ENCODE measurements around the gene TEK. TPM values are rescaled to one million over a fixed set of nuclear protein-coding genes. Genes with fewer than 3 reads are reported as not detected.

TEK gene
- total and polyA plus RNA-seq, 10 of the 15 experiments (the other 5 are each of a cell fraction or from before 2014, with no cell fraction given) = not detected

DNA sequence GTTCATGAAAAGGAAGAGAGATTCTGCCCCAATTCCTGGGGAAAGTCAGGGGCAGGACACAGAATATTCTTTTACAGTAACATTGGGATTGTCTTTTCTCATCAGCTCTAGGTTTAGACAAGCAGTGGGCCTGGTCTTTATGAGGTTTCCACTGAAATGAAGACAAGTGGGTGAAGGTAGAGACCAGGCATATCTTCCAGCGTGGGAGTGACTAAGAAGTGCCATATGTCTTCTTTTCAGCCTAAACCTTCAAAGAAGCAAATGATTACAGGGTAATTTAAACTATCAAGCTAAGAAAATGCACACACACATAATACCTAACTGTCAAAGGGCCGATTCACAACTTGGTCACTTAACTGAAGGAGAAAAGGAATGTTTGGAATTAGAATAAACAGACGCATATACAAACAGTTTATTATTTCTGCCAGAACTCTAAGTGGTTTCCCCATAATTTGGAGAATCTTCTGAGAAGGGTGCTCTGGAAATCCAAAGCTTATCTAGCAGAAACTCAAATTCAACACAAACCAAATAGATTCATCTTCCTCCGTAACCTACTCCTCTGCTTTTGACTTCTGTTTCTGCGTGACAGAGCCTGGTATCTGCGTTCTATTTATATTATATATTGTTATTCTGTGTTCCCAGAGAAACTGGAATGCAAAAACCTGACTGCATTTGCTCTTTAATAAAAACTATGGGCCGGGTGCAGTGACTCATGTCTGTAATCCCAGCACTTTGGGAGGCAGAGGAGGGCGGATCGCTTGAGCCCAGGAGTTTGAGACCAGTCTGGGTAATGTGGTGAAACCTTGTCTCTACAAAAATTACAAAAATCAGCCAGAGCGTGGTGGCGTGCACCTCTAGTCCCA, 22.0 kb upstream of the TEK start (continued):
- TF ChIP-seq, protein P1, sequence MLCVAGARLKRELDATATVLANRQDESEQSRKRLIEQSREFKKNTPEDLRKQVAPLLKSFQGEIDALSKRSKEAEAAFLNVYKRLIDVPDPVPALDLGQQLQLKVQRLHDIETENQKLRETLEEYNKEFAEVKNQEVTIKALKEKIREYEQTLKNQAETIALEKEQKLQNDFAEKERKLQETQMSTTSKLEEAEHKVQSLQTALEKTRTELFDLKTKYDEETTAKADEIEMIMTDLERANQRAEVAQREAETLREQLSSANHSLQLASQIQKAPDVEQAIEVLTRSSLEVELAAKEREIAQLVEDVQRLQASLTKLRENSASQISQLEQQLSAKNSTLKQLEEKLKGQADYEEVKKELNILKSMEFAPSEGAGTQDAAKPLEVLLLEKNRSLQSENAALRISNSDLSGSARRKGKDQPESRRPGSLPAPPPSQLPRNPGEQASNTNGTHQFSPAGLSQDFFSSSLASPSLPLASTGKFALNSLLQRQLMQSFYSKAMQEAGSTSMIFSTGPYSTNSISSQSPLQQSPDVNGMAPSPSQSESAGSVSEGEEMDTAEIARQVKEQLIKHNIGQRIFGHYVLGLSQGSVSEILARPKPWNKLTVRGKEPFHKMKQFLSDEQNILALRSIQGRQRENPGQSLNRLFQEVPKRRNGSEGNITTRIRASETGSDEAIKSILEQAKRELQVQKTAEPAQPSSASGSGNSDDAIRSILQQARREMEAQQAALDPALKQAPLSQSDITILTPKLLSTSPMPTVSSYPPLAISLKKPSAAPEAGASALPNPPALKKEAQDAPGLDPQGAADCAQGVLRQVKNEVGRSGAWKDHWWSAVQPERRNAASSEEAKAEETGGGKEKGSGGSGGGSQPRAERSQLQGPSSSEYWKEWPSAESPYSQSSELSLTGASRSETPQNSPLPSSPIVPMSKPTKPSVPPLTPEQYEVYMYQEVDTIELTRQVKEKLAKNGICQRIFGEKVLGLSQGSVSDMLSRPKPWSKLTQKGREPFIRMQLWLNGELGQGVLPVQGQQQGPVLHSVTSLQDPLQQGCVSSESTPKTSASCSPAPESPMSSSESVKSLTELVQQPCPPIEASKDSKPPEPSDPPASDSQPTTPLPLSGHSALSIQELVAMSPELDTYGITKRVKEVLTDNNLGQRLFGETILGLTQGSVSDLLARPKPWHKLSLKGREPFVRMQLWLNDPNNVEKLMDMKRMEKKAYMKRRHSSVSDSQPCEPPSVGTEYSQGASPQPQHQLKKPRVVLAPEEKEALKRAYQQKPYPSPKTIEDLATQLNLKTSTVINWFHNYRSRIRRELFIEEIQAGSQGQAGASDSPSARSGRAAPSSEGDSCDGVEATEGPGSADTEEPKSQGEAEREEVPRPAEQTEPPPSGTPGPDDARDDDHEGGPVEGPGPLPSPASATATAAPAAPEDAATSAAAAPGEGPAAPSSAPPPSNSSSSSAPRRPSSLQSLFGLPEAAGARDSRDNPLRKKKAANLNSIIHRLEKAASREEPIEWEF (IDR thresholded peaks at IDR 0.05; ENCODE audit: insufficient replicate concordance, low read depth, low read length) = no peak
- no peak for TF ChIP-seq IKZF1 (conservative IDR thresholded peaks at IDR 0.05)

DNA sequence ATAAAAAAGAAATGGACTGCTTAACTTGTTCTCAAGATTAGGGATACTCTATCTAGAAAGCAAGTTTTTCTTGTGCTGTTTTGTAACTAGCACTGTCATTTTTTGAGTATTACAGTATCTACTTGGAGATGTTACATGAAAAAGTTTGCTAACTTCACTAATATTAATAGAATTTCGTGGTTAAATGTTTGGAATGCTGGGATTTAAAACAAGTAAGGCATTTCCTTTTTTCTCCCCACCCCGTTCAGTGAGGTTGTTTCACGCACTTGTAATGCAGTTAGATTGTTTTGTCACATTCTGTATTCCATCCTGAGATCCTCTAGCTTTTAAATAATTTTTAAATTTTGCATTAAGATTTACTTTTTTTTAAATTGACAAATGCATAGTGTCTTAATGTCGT, 20.0 kb upstream of the TEK start:
- FAIRE-seq (no peak), DNase-seq (ENCODE audit: low read depth, low spot score) (no peak), ATAC-seq (no peak)
- Histone ChIP-seq H3K9ac (ENCODE audit: control insufficient read depth, insufficient read depth, low read length) (no peak overlapping the region), H3K36me3 (ENCODE audit: control insufficient read depth in 2 of 2, insufficient read depth in 2 of 2, low read length in 1 of 2) (no peaks in the 10 kb centered on the region), H3K4me1 (ENCODE audit: control insufficient read depth, insufficient read depth, low read length) (no peaks in the 10 kb centered on the region), H2AFZ (ENCODE audit: control insufficient read depth, low read depth, low read length) (no peak overlapping the region), H3K27ac (ENCODE audit: control insufficient read depth, insufficient read depth) (no peak overlapping the region), H4K20me1 (ENCODE audit: control insufficient read depth, insufficient read depth) (no peaks in the 10 kb centered on the region), H3K9me3 (replicated peaks; ENCODE audit: control insufficient read depth, insufficient read depth, low read length) (no peaks in the 10 kb centered on the region), H3K4me3 (no peak overlapping the region), H3K4me2 (ENCODE audit: control insufficient read depth, insufficient read depth) (no peak overlapping the region), H3K79me2 (ENCODE audit: control insufficient read depth, insufficient read depth, low read length) (no peaks in the 10 kb centered on the region), H3K27me3 (replicated peaks in 1 of 2; ENCODE audit: control insufficient read depth in 2 of 2, insufficient read depth in 2 of 2, low read length in 1 of 2) (no peaks in the 10 kb centered on the region)
- intact Hi-C loops (cut with micrococcal nuclease; ENCODE audit: unreplicated experiment) = no loop called here
- RAD21 ChIA-PET (ENCODE audit: unreplicated experiment) = no interaction called here
- 22% methylated on average over 4 of the region's 4 CpGs for WGBS (ENCODE audit: insufficient coverage, insufficient replicate concordance, low lambda C conversion rate, missing lambda C conversion rate)
- no peak for TF ChIP-seq SPI1 (IDR thresholded peaks at IDR 0.05; ENCODE audit: borderline replicate concordance, insufficient read depth, low read depth, low read length)
- TF ChIP-seq, protein P2, sequence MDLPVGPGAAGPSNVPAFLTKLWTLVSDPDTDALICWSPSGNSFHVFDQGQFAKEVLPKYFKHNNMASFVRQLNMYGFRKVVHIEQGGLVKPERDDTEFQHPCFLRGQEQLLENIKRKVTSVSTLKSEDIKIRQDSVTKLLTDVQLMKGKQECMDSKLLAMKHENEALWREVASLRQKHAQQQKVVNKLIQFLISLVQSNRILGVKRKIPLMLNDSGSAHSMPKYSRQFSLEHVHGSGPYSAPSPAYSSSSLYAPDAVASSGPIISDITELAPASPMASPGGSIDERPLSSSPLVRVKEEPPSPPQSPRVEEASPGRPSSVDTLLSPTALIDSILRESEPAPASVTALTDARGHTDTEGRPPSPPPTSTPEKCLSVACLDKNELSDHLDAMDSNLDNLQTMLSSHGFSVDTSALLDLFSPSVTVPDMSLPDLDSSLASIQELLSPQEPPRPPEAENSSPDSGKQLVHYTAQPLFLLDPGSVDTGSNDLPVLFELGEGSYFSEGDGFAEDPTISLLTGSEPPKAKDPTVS (IDR thresholded peaks at IDR 0.05; ENCODE audit: low read depth, low read length) = no peak
- no peak for TF ChIP-seq RBBP5 (conservative IDR thresholded peaks at IDR 0.05)
- CTCF ChIA-PET = no interaction called here
- POLR2A ChIA-PET = no interaction called here
- no TSS peak for BruUV-seq (replicated peaks)
- SMC1A ChIA-PET (ENCODE audit: uncharacterized antibody, unreplicated experiment) = no interaction called here
- in situ Hi-C loops (cut with MboI) = no loop called here

All from GM12878 (cell line).